H1 (cell line): ENCODE results near the gene MFAP5. TPM values are rescaled to one million over a fixed set of nuclear protein-coding genes. Genes with fewer than 3 reads are reported as not detected.

Experiments used
- ASH2L ChIP-seq: fragments of 200-600, 300-600 bp; sonication (generic); IDR thresholded peaks from one replicate; pipeline ENCODE4 v1.7.1; 2017; ENCODE audit warnings: low read length
- CHD2 ChIP-seq: IDR thresholded peaks from 2 replicates; pipeline ENCODE4 v1.6.1; 2012; ENCODE audit warnings: low read length, improper control_type of control experiment
- CREB1 ChIP-seq: IDR thresholded peaks from 2 replicates; pipeline ENCODE4 v1.6.1; 2012; ENCODE audit warnings: inconsistent platforms
- POU5F1 ChIP-seq: IDR thresholded peaks from 2 replicates; pipeline ENCODE4 v1.6.1; 2011; ENCODE audit warnings: low read depth, mild to moderate bottlenecking, low read length, moderate library complexity
- RXRA ChIP-seq: IDR thresholded peaks from 2 replicates; pipeline ENCODE4 v1.6.1; 2011; ENCODE audit warnings: low read depth, mild to moderate bottlenecking, low read length, moderate library complexity; ENCODE audit not compliant: insufficient read depth
- SUZ12 ChIP-seq: fragments of 200-600 bp; sonication (generic); IDR thresholded peaks from 2 replicates; pipeline ENCODE4 v1.6.1; 2012; ENCODE audit warnings: mild to moderate bottlenecking, inconsistent platforms, low read length, moderate library complexity, mixed read lengths
- TCF12 ChIP-seq: IDR thresholded peaks from 2 replicates; pipeline ENCODE4 v1.6.1; 2011; ENCODE audit warnings: low read depth, mild to moderate bottlenecking, low read length
- polyA plus RNA-seq, 7 experiments: library from polyadenylated mRNA; depleted of rRNA in 3 of 7; stranded (reverse) in 5 of 7; unstranded in 2 of 7; fragments of >200 nt in 5 of 7; fragments of 200-250 nt in 2 of 7; gene quantifications; 1 replicate in 5 of 7; 2 replicates in 1 of 7; 4 replicates in 1 of 7; pipeline versions ENCODE4 v1.2.1 to v1.2.3, GENCODE V29; 2011 to 2013; ENCODE audit warnings: missing spikeins in 2 of 7, mixed read lengths in 2 of 7
- total RNA-seq: library from RNA; stranded (reverse); fragmentation: NEBNext Ultra II Directional; extraction: Animal tissue kit (Norgen Biotek cat#: 25700); gene quantifications from 2 replicates; pipeline ENCODE4 v1.2.1, GENCODE V29; 2021

The MFAP5 gene
- total and polyA plus RNA-seq, 2 of the 8 experiments (the other 6 are each of a cell fraction or from before 2014, with no cell fraction given): 0.60 to 0.86 TPM

- TF ChIP-seq ASH2L: no peak
- TF ChIP-seq SUZ12: no peak
- no peak for TF ChIP-seq TCF12
- TF ChIP-seq CREB1: no peak
- no peak for TF ChIP-seq CHD2
- no peak for TF ChIP-seq RXRA
- no peak for TF ChIP-seq POU5F1
Observed at GRCh38 chr12:8699714-8700113, 37.1 kb upstream of the MFAP5 start (continued).
